Ishikawa (cell line): Measurements from ENCODE around the gene IRX3.

Experiments used
- CEBPB ChIP-seq: IDR thresholded peaks from 2 replicates; pipeline ENCODE4 v1.6.1; 2012
- CREB1 ChIP-seq: IDR thresholded peaks from 2 replicates; pipeline ENCODE4 v1.6.1; 2012; ENCODE audit warnings: low read depth
- EGR1 ChIP-seq: IDR thresholded peaks from 2 replicates; pipeline ENCODE4 v1.6.1; 2012
- EP300 ChIP-seq: IDR thresholded peaks from 2 replicates; pipeline ENCODE4 v1.6.1; 2012; ENCODE audit warnings: borderline replicate concordance
- FOXM1 ChIP-seq: IDR thresholded peaks from 2 replicates; pipeline ENCODE4 v1.6.1; 2012; ENCODE audit warnings: low read depth, borderline replicate concordance
- MAX ChIP-seq: IDR thresholded peaks from 2 replicates; pipeline ENCODE4 v1.6.1; 2012
- NFIC ChIP-seq: IDR thresholded peaks from 2 replicates; pipeline ENCODE4 v1.6.1; 2012
- REST ChIP-seq: IDR thresholded peaks from 2 replicates; pipeline ENCODE4 v1.6.1; 2012; ENCODE audit warnings: low read depth, mild to moderate bottlenecking
- TAF1 ChIP-seq: IDR thresholded peaks from 2 replicates; pipeline ENCODE4 v1.6.1; 2012; ENCODE audit warnings: low read depth, mild to moderate bottlenecking
- TEAD4 ChIP-seq: IDR thresholded peaks from 2 replicates; pipeline ENCODE4 v1.6.1; 2012
- USF1 ChIP-seq: IDR thresholded peaks from 2 replicates; pipeline ENCODE4 v1.6.1; 2012
- YY1 ChIP-seq: IDR thresholded peaks from 2 replicates; pipeline ENCODE4 v1.6.1; 2012; ENCODE audit warnings: low read depth
- ZBTB7A ChIP-seq: IDR thresholded peaks from 2 replicates; pipeline ENCODE4 v1.6.1; 2012; ENCODE audit warnings: low read depth

GRCh38 chr16:54239456-54239855, 47.1 kb downstream of the IRX3 start:
- TF ChIP-seq TAF1 (no peak), YY1 (no peak), MAX (no peak), USF1 (no peak), ZBTB7A (no peak), CREB1 (no peak), TEAD4 (no peak), NFIC (no peak), EP300 (no peak), FOXM1 (no peak), EGR1 (no peak), REST (no peak), CEBPB (no peak)
